D721Med (cell line): ENCODE results near the gene KIAA1328.

Experiments
- DNase-seq: peaks from one replicate; pipeline ENCODE4 v3.0.0; 2011; ENCODE audit warnings: low spot score; ENCODE audit not compliant: insufficient read length
- FAIRE-seq: peaks from 2 replicates; lab custom pipeline; 2011; peaks lifted over from hg19 to GRCh38; lab: Jason Lieb, UNC
- TF ChIP-seq, protein P1 (sequence below): IDR thresholded peaks from 2 replicates; pipeline ENCODE4 v1.5.1; 2012; ENCODE audit warnings: mild to moderate bottlenecking, control low read depth; ENCODE audit not compliant: insufficient read depth; ENCODE audit errors: missing control alignments

Gene KIAA1328

GRCh38 chr18:36798738-36799473 lies 30.0 kb upstream of the KIAA1328 start:
- TF ChIP-seq, protein P1, sequence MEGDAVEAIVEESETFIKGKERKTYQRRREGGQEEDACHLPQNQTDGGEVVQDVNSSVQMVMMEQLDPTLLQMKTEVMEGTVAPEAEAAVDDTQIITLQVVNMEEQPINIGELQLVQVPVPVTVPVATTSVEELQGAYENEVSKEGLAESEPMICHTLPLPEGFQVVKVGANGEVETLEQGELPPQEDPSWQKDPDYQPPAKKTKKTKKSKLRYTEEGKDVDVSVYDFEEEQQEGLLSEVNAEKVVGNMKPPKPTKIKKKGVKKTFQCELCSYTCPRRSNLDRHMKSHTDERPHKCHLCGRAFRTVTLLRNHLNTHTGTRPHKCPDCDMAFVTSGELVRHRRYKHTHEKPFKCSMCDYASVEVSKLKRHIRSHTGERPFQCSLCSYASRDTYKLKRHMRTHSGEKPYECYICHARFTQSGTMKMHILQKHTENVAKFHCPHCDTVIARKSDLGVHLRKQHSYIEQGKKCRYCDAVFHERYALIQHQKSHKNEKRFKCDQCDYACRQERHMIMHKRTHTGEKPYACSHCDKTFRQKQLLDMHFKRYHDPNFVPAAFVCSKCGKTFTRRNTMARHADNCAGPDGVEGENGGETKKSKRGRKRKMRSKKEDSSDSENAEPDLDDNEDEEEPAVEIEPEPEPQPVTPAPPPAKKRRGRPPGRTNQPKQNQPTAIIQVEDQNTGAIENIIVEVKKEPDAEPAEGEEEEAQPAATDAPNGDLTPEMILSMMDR = no peak
- no peak for FAIRE-seq

GRCh38 chr18:36805105-36805504 lies 23.8 kb upstream of the KIAA1328 start:
- DNase-seq = no peak
- peak; percentile 25 for FAIRE-seq
- TF ChIP-seq, protein P1 = no peak

More at GRCh38 chr18:36798738-36799473, 30.0 kb upstream of the KIAA1328 start:
- DNase-seq = no peak

DNA sequence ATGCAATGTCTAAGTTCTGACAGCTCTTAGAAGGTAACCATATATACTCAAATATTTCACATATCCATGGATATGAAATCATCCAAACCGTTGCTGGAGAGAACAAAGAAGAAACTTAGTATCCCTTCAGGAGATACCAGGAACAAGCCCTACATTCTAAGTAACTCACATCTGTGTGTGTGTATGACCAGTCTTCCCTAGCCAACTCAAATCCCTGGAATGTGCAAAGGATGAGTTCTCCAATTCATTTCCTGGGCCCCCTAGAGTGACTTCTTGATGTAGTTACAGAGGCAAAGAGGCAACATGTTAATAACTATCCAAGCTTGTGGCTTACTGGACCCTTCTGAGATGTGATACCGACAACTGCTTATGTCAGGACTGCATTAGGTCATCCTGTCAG lies 20.2 kb upstream of the KIAA1328 start:
- TF ChIP-seq, protein P1 = no peak
- FAIRE-seq (no peak), DNase-seq (no peak)

GRCh38 chr18:36809590-36810381 lies 19.1 kb upstream of the KIAA1328 start:
- DNase-seq = peak; percentile 64
- peak; percentile 84 for FAIRE-seq
- TF ChIP-seq, protein P1 = peak; percentile 82

- TF ChIP-seq, protein P1 = no peak
- no peak for FAIRE-seq
Measured at GRCh38 chr18:36811430-36811829, 17.5 kb upstream of the KIAA1328 start.

DNA sequence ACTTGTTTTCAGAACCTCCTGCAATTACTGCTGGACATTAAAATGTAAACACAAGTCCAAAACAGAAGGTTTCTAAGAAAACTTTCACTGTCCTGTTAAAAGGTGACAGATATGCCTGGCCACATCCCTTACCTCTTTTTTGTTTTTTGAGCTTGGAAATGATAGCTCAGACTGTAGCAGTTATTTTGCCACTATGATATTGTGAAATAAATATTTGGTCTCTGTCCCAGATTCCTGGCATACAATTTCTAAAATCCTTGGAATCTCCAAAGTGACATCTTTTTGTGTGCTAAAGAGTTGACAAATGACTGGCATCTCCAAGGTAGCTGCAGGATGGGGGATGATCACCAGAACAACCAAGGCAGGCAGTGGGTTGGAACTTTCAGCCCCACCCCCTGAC lies 17.0 kb upstream of the KIAA1328 start:
- FAIRE-seq (no peak), DNase-seq (no peak)
- TF ChIP-seq, protein P1 = no peak

More at GRCh38 chr18:36811430-36811829, 17.5 kb upstream of the KIAA1328 start:
- DNase-seq = no peak
